ENCODE data around the gene GRPEL1. TPM values are rescaled to one million over a fixed set of nuclear protein-coding genes. Genes with fewer than 3 reads are reported as not detected.

Gene GRPEL1
- total RNA-seq, 2 experiments from 2014 or later, result 27.4 to 43.7 TPM

DNA sequence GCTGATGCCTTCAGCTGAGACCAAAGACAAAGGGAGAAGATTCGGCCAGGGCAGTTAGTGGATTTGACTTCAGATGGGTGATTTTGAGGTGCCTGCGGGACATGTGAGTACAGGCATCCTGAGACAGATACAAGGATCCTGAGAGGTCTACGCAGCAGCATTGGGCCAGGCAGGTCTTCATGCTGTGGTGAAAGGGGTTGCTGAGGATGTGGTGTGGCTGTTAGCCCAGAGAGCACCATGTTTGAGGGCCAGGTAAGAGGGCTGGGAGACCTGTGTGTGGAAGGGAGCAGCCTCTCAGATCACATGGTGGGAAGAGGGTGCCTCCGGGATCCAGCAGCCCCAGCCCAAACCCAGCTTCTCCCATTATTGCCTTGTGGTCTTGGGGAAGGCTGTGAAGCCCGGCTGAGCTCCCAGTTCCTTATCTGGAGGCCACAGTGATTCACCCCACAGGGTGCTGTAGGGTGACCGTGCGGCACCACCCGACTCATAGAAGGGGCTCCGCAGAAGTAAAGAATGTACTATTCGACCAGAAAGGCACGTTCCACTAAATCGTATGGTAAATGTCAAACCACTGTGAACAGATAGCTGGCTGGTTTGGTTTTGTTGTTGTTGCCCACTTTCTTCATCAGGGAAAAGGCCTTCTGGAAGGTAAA, 52.4 kb downstream of the GRPEL1 start:
- Histone ChIP-seq H3K4me2 (ENCODE audit: low read length) (no peak overlapping the region), H4K20me1 (ENCODE audit: insufficient read depth, low read length) (no peaks in the 10 kb centered on the region), H3K27ac (ENCODE audit: low read depth, low read length, poor library complexity, severe bottlenecking) (no peak overlapping the region), H3K9me3 (ENCODE audit: low read length) (no peaks in the 10 kb centered on the region), H3K4me3 (ENCODE audit: low read depth, low read length, poor library complexity, severe bottlenecking) (no peak overlapping the region), H3K9me2 (ENCODE audit: insufficient read depth, low read length) (no peaks in the 10 kb centered on the region), H3K36me3 (ENCODE audit: insufficient read depth, low read length) (peaks cover 67% of the 10 kb centered on the region), H2AFZ (ENCODE audit: low read length) (no peak overlapping the region), H3K79me2 (ENCODE audit: insufficient read depth, low read depth, low read length) (no peaks in the 10 kb centered on the region), H3K4me1 (ENCODE audit: insufficient read depth, low read length, poor library complexity, severe bottlenecking) (peaks cover 19% of the 10 kb centered on the region)
- CTCF ChIA-PET (ENCODE audit: unreplicated experiment), result no interaction called here
- BruUV-seq (replicated peaks), result no TSS peak
- no peak for DNase-seq (ENCODE audit: low spot score)
- POLR2A ChIA-PET, result interaction anchor here (0.5 kb wide), 1 partner anchor 1420 kb away, joined by 3 read pairs; no protein-coding TSS in a partner anchor
- no peak for TF ChIP-seq EZH2phosphoT487 (IDR thresholded peaks at IDR 0.05; ENCODE audit: borderline replicate concordance, low read depth, low read length)
- TF ChIP-seq, protein P1, sequence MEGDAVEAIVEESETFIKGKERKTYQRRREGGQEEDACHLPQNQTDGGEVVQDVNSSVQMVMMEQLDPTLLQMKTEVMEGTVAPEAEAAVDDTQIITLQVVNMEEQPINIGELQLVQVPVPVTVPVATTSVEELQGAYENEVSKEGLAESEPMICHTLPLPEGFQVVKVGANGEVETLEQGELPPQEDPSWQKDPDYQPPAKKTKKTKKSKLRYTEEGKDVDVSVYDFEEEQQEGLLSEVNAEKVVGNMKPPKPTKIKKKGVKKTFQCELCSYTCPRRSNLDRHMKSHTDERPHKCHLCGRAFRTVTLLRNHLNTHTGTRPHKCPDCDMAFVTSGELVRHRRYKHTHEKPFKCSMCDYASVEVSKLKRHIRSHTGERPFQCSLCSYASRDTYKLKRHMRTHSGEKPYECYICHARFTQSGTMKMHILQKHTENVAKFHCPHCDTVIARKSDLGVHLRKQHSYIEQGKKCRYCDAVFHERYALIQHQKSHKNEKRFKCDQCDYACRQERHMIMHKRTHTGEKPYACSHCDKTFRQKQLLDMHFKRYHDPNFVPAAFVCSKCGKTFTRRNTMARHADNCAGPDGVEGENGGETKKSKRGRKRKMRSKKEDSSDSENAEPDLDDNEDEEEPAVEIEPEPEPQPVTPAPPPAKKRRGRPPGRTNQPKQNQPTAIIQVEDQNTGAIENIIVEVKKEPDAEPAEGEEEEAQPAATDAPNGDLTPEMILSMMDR (conservative IDR thresholded peaks at IDR 0.05; ENCODE audit: low read length), result no peak
- intact Hi-C loops (cut with micrococcal nuclease; ENCODE audit: unreplicated experiment), result no loop called here

GRCh38 chr4:7014815-7015214, 53.0 kb downstream of the GRPEL1 start:
- H3K9me3 ChIP-seq (ENCODE audit: low read length), result no peaks in the 10 kb centered on the region
- CTCF ChIA-PET (ENCODE audit: unreplicated experiment), result interaction anchor here (1.2 kb wide), 1 partner anchor 53 kb away, joined by 3 read pairs; the partner anchor contains the start of gene GRPEL1
- peaks cover 19% of the 10 kb centered on the region for H3K4me1 ChIP-seq (ENCODE audit: insufficient read depth, low read length, poor library complexity, severe bottlenecking)
- BruUV-seq (replicated peaks), result no TSS peak
- H3K9me2 ChIP-seq (ENCODE audit: insufficient read depth, low read length), result no peaks in the 10 kb centered on the region
- H3K27ac ChIP-seq (ENCODE audit: low read depth, low read length, poor library complexity, severe bottlenecking), result peak overlapping the region; percentile 43
- TF ChIP-seq, protein P1 (conservative IDR thresholded peaks at IDR 0.05; ENCODE audit: low read length), result no peak
- TF ChIP-seq EZH2phosphoT487 (IDR thresholded peaks at IDR 0.05; ENCODE audit: borderline replicate concordance, low read depth, low read length), result no peak
- H2AFZ ChIP-seq (ENCODE audit: low read length), result no peak overlapping the region
- intact Hi-C loops (cut with micrococcal nuclease; ENCODE audit: unreplicated experiment), result no loop called here
- no peaks in the 10 kb centered on the region for H3K79me2 ChIP-seq (ENCODE audit: insufficient read depth, low read depth, low read length)
- DNase-seq (ENCODE audit: low spot score), result no peak
- no peak overlapping the region for H3K4me2 ChIP-seq (ENCODE audit: low read length)
- POLR2A ChIA-PET, result no interaction called here
- peaks cover 72% of the 10 kb centered on the region for H3K36me3 ChIP-seq (ENCODE audit: insufficient read depth, low read length)
- no peak overlapping the region for H3K4me3 ChIP-seq (ENCODE audit: low read depth, low read length, poor library complexity, severe bottlenecking)
- no peaks in the 10 kb centered on the region for H4K20me1 ChIP-seq (ENCODE audit: insufficient read depth, low read length)

GRCh38 chr4:7013175-7013574, 54.7 kb downstream of the GRPEL1 start:
- Histone ChIP-seq H3K9me2 (ENCODE audit: insufficient read depth, low read length) (no peaks in the 10 kb centered on the region), H3K4me2 (ENCODE audit: low read length) (no peak overlapping the region), H2AFZ (ENCODE audit: low read length) (no peak overlapping the region), H3K9me3 (ENCODE audit: low read length) (no peaks in the 10 kb centered on the region), H3K4me3 (ENCODE audit: low read depth, low read length, poor library complexity, severe bottlenecking) (no peak overlapping the region), H3K79me2 (ENCODE audit: insufficient read depth, low read depth, low read length) (no peaks in the 10 kb centered on the region), H3K4me1 (ENCODE audit: insufficient read depth, low read length, poor library complexity, severe bottlenecking) (peaks cover 19% of the 10 kb centered on the region), H4K20me1 (ENCODE audit: insufficient read depth, low read length) (no peaks in the 10 kb centered on the region), H3K36me3 (ENCODE audit: insufficient read depth, low read length) (peaks cover 85% of the 10 kb centered on the region), H3K27ac (ENCODE audit: low read depth, low read length, poor library complexity, severe bottlenecking) (no peak overlapping the region)
- no peak for DNase-seq (ENCODE audit: low spot score)
- ChIA-PET CTCF (ENCODE audit: unreplicated experiment) (no interaction called here), POLR2A (no interaction called here)
- intact Hi-C loops (cut with micrococcal nuclease; ENCODE audit: unreplicated experiment), result no loop called here
- TF ChIP-seq, protein P1 (conservative IDR thresholded peaks at IDR 0.05; ENCODE audit: low read length), result no peak
- no peak for TF ChIP-seq EZH2phosphoT487 (IDR thresholded peaks at IDR 0.05; ENCODE audit: borderline replicate concordance, low read depth, low read length)
- no TSS peak for BruUV-seq (replicated peaks)

All from OCI-LY7 (cell line).